Left lung (tissue), 10 donors: ENCODE measurements around the gene ZNF511. TPM values are rescaled to one million over a fixed set of nuclear protein-coding genes. Genes with fewer than 3 reads are reported as not detected.

Experiments
- ATAC-seq: fragments of 200-7000 bp; cut with Tn5 transposase; one replicate; pipeline ENCODE4 v1.9.1; 2020; ENCODE audit warnings: moderate library complexity
- DNase-seq, 4 donors: peaks; one replicate each; pipeline ENCODE4 v3.0.0-alpha.2; 2013 to 2020
- H3K27ac ChIP-seq, 2 donors: fragments of 200-600 bp; sonication (generic) in 1 of 2; one replicate each; pipeline versions ENCODE4 v1.5.0 to v1.8.0; 2020 to 2021
- H3K27me3 ChIP-seq, 2 donors: fragments of 200-600 bp; sonication (generic) in 1 of 2; one replicate each; pipeline versions ENCODE4 v1.5.0 to v1.8.0; 2020 to 2021
- H3K36me3 ChIP-seq, 2 donors: fragments of 200-600 bp; sonication (generic) in 1 of 2; one replicate each; pipeline versions ENCODE4 v1.5.0 to v1.8.0; 2020 to 2021
- H3K4me1 ChIP-seq, 2 donors: fragments of 200-600 bp; one replicate each; pipeline ENCODE4 v1.8.0; 2021
- H3K4me3 ChIP-seq, 2 donors: fragments of 200-600 bp; sonication (generic) in 1 of 2; one replicate each; pipeline versions ENCODE4 v1.5.0 to v1.8.0; 2020 to 2021; ENCODE audit warnings: mild to moderate bottlenecking in 1 of 2
- H3K9me3 ChIP-seq, 2 donors: fragments of 200-600 bp; sonication (generic) in 1 of 2; one replicate each; pipeline versions ENCODE4 v1.5.0 to v1.8.0; 2020 to 2021
- CTCF ChIP-seq, 2 donors: fragments of 200-600 bp; sonication (generic) in 1 of 2; IDR thresholded peaks; one replicate each; pipeline versions ENCODE4 v1.5.0 to v1.8.0; 2021; ENCODE audit warnings: antibody characterized with exemption in 2 of 2
- intact Hi-C, 2 donors: fragments of 100-400 bp; cut with DNase I; formaldehyde crosslinking; loops; one replicate each; pipeline versions ENCODE4 v1.11.2 to v1.14.2; 2022
- polyA plus RNA-seq, 6 donors: library from polyadenylated mRNA; unstranded; fragments of 120-200 nt; gene quantifications; one replicate each; pipeline ENCODE4 v1.2.1, GENCODE V29; 2013; ENCODE audit not compliant: insufficient read length in 6 of 6
- total RNA-seq, 2 donors: library from RNA; stranded (reverse); fragmentation: NEBNext Ultra II Directional; extraction: Animal tissue kit (Norgen Biotek cat#: 25700); gene quantifications; one replicate each; pipeline ENCODE4 v1.2.1, GENCODE V29; 2021
- donor health status: DM: no; HTN: yes; CAD: no.
- donor health status: DM: no; HTN: no; CAD: no.

ZNF511 gene
- total and polyA plus RNA-seq, 8 donors: 34.3 to 48.5 (median 42.3) TPM

- H3K36me3 ChIP-seq: peaks cover 0 to 10% of the 10 kb centered on the region in 2 donors
- intact Hi-C loops: no loop called here
- DNase-seq (peak in 1 of 4 donors; percentile 77), ATAC-seq (no peak)
- peaks cover 0 to 4% of the 10 kb centered on the region in 2 donors for H3K4me1 ChIP-seq
- no peak overlapping the region for H3K27ac ChIP-seq
- H3K27me3 ChIP-seq: peaks cover 4 to 59% of the 10 kb centered on the region in 2 donors
- H3K4me3 ChIP-seq: no peak overlapping the region
- no peak for TF ChIP-seq CTCF (IDR thresholded peaks at IDR 0.05)
- H3K9me3 ChIP-seq: no peaks in the 10 kb centered on the region
Measured at GRCh38 chr10:133351408-133352318, 42.9 kb downstream of the ZNF511 start.

GRCh38 chr10:133353202-133353959 lies 44.7 kb downstream of the ZNF511 start:
- Histone ChIP-seq H3K4me3 (no peak overlapping the region), H3K27me3 (peaks cover 0 to 52% of the 10 kb centered on the region in 2 donors), H3K36me3 (peaks cover 0 to 10% of the 10 kb centered on the region in 2 donors), H3K4me1 (peaks cover 6 to 15% of the 10 kb centered on the region in 2 donors), H3K27ac (no peak overlapping the region), H3K9me3 (no peaks in the 10 kb centered on the region)
- TF ChIP-seq CTCF (IDR thresholded peaks at IDR 0.05): no peak
- no peak for ATAC-seq
- intact Hi-C loops: no loop called here
- peak in 1 of 4 donors; percentile 66 for DNase-seq

DNA sequence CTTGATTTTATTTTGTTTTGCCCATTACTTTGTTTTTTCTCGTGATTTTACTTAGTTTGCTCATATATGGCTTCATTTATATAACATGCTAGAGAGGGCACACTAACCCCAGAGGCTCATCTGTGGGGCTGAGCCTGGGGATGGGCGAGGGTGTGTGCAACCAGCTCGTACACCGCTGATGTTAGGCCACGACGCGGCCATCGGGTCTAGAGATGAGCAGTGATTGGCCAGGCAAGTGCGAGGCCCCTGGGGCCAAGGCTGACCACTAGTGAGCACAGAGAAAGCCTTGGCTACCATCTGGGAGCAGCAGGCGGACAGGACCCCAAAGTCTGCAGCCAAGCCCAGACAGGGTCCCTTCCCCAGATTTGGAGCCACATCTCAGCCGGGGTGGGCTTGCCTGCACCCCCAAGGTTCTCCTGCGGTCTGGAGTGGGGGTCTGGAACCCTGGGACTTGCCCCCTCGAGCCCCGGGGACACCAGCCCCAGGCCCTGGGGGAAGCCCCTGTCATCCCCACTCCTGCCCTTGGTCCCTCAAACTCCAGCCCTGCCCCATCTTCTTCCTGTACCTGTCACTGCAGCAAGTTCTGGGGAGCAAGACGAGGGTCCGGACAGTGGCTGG lies 45.4 kb downstream of the ZNF511 start:
- H3K4me3 ChIP-seq: no peak overlapping the region
- H3K9me3 ChIP-seq: no peaks in the 10 kb centered on the region
- DNase-seq (peak in 1 of 4 donors; percentile 59), ATAC-seq (no peak)
- H3K27me3 ChIP-seq: peaks cover 0 to 45% of the 10 kb centered on the region in 2 donors
- H3K36me3 ChIP-seq: peaks cover 0 to 10% of the 10 kb centered on the region in 2 donors
- intact Hi-C loops: no loop called here
- H3K4me1 ChIP-seq: peaks cover 6 to 15% of the 10 kb centered on the region in 2 donors
- no peak for TF ChIP-seq CTCF (IDR thresholded peaks at IDR 0.05)
- H3K27ac ChIP-seq: no peak overlapping the region

DNA sequence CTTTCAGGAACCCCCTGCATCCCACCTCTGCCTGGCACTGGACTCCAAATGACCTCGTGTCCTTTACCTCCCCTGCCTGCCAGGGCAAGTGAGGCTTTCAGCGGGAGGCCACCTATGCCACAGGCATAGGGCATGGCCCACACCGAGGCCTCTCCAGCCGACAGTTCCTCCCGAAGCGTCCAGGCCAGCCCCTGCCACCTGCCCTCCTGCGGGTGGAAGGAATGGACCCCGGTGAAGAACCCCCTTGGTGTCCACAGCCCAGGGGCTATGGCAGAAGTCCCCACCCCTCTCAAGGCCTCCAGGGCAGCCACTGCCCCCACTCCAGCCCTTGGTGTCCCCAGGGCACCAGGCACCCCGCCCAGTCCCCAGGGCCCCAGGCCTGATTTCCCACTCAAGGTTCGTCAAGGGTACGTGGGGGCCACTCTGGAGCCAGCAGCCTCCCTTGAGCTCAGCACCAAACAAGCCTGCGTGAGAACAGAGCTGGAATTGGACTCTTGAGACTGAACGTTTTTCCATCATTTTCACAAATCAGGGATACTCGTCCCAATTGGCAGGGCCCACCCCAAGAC lies 46.0 kb downstream of the ZNF511 start:
- no peak overlapping the region for H3K4me3 ChIP-seq
- H3K27ac ChIP-seq: no peak overlapping the region
- H3K27me3 ChIP-seq: peaks cover 0 to 38% of the 10 kb centered on the region in 2 donors
- TF ChIP-seq CTCF (IDR thresholded peaks at IDR 0.05): no peak
- DNase-seq (peak in 1 of 4 donors; percentile 58), ATAC-seq (no peak)
- peaks cover 0 to 10% of the 10 kb centered on the region in 2 donors for H3K36me3 ChIP-seq
- peaks cover 6 to 15% of the 10 kb centered on the region in 2 donors for H3K4me1 ChIP-seq
- intact Hi-C loops: no loop called here
- no peaks in the 10 kb centered on the region for H3K9me3 ChIP-seq
